Mesendoderm (in vitro differentiated cells): ENCODE data around the gene CIAO3.

Experiments used
- DNase-seq: peaks from one replicate; pipeline ENCODE4 v3.0.0; 2013
- H2AK5ac ChIP-seq: 2 replicates; pipeline ENCODE4 v1.6.1; 2013; ENCODE audit warnings: low read length, inconsistent platforms
- H2BK120ac ChIP-seq: 2 replicates; pipeline ENCODE4 v1.6.1; 2013; ENCODE audit warnings: low read depth, mild to moderate bottlenecking, low read length, moderate library complexity, mixed read lengths
- H2BK15ac ChIP-seq: replicated peaks from 2 replicates; pipeline ENCODE4 v1.6.1; 2013; ENCODE audit warnings: low read depth, mild to moderate bottlenecking, moderate library complexity
- H2BK5ac ChIP-seq: 2 replicates; pipeline ENCODE4 v1.6.1; 2013; ENCODE audit warnings: low read length, inconsistent platforms
- H3K18ac ChIP-seq: 2 replicates; pipeline ENCODE4 v1.6.1; 2013; ENCODE audit warnings: mild to moderate bottlenecking, low read length, mixed read lengths
- H3K23ac ChIP-seq: one replicate; pipeline ENCODE4 v1.6.1; 2013; ENCODE audit warnings: low read length
- H3K27ac ChIP-seq: 2 replicates; pipeline ENCODE4 v1.5.1; 2013; ENCODE audit warnings: low read depth, mild to moderate bottlenecking, inconsistent platforms, low read length, moderate library complexity
- H3K27me3 ChIP-seq: 2 replicates; pipeline ENCODE4 v1.6.1; 2013; ENCODE audit warnings: low read length, control low read depth, mild to moderate bottlenecking, inconsistent platforms; ENCODE audit not compliant: insufficient read depth, poor library complexity
- H3K36me3 ChIP-seq: 2 replicates; pipeline ENCODE4 v1.6.1; 2013; ENCODE audit warnings: low read length, inconsistent platforms; ENCODE audit not compliant: control insufficient read depth, insufficient read depth
- H3K4ac ChIP-seq: one replicate; pipeline ENCODE4 v1.6.1; 2013; ENCODE audit warnings: low read depth, mild to moderate bottlenecking, low read length, moderate library complexity
- H3K4me1 ChIP-seq: 2 replicates; pipeline ENCODE4 v1.6.1; 2013; ENCODE audit warnings: low read depth, low read length, inconsistent platforms; ENCODE audit not compliant: control insufficient read depth
- H3K4me2 ChIP-seq: 2 replicates; pipeline ENCODE4 v1.6.1; 2013; ENCODE audit warnings: low read length
- H3K4me3 ChIP-seq: 2 replicates; pipeline ENCODE4 v1.5.1; 2013; ENCODE audit warnings: mild to moderate bottlenecking, low read length
- H3K56ac ChIP-seq: one replicate; pipeline ENCODE4 v1.6.1; 2013; ENCODE audit warnings: low read length
- H3K79me1 ChIP-seq: 2 replicates; pipeline ENCODE4 v1.6.1; 2013; ENCODE audit warnings: low read length, inconsistent platforms
- H3K79me2 ChIP-seq: 2 replicates; pipeline ENCODE4 v1.6.1; 2013; ENCODE audit warnings: mild to moderate bottlenecking, low read length; ENCODE audit not compliant: control insufficient read depth, insufficient read depth
- H3K9ac ChIP-seq: 2 replicates; pipeline ENCODE4 v1.6.1; 2013; ENCODE audit warnings: low read length, inconsistent platforms
- H4K5ac ChIP-seq: one replicate; pipeline ENCODE4 v1.6.1; 2013; ENCODE audit warnings: low read length
- H4K8ac ChIP-seq: one replicate; pipeline ENCODE4 v1.6.1; 2013; ENCODE audit warnings: low read depth, mild to moderate bottlenecking, control low read depth, low read length, moderate library complexity
- WGBS: extraction: QIAGEN DNeasy Blood & Tissue Kit; methylation state at CpG from one replicate; pipeline ENCODE4 v1.1.7; 2013; ENCODE audit warnings: low lambda C conversion rate, missing lambda C conversion rate; ENCODE audit not compliant: insufficient coverage; ENCODE audit errors: extremely low coverage; 5-methylcytosine and 5-hydroxymethylcytosine counted together

Gene CIAO3

DNA sequence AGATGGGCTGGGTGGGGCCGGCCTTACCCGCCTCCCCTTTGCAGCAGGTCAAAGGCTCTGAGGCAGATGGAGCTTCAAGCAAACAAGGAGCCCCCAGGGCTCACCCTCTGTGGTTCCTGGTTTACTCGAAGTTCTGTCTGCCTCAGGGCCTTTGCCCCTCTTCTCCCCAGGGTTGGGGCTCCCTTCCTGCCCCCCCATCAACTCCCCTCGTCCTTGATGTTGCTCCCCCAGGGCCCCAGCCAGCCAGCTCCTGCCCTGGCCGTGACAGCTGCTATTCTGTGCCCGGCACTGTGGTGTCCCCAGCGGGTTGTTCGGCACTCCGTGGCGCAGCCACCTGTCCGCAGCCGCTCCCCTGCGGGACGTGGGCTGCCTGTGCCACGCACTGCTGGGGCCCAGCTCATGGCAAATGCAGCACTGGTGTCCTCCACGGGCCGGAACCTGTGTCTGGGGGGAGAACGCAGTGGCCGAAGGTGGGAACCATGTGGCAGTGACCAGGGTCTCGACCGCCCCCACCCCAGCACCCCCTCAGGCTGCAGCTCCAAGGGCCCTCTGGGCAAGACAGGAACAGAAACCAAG lies 30.2 kb downstream of the CIAO3 start:
- Histone ChIP-seq H3K27ac (no peak overlapping the region), H2BK15ac (no peak overlapping the region), H3K4ac (no peak overlapping the region), H3K4me2 (no peak overlapping the region), H2AK5ac (no peak overlapping the region), H3K18ac (no peak overlapping the region), H3K27me3 (peaks cover 16% of the 10 kb centered on the region), H3K79me2 (no peaks in the 10 kb centered on the region), H3K79me1 (no peaks in the 10 kb centered on the region), H4K5ac (no peak overlapping the region), H3K4me1 (no peaks in the 10 kb centered on the region), H3K23ac (no peak overlapping the region), H3K56ac (no peak overlapping the region), H2BK120ac (no peak overlapping the region), H4K8ac (no peak overlapping the region), H3K9ac (no peak overlapping the region), H2BK5ac (no peak overlapping the region), H3K4me3 (no peak overlapping the region), H3K36me3 (no peaks in the 10 kb centered on the region)
- WGBS, result no CpG with 5 or more reads among the region's 21 CpGs
- DNase-seq, result no peak

DNA sequence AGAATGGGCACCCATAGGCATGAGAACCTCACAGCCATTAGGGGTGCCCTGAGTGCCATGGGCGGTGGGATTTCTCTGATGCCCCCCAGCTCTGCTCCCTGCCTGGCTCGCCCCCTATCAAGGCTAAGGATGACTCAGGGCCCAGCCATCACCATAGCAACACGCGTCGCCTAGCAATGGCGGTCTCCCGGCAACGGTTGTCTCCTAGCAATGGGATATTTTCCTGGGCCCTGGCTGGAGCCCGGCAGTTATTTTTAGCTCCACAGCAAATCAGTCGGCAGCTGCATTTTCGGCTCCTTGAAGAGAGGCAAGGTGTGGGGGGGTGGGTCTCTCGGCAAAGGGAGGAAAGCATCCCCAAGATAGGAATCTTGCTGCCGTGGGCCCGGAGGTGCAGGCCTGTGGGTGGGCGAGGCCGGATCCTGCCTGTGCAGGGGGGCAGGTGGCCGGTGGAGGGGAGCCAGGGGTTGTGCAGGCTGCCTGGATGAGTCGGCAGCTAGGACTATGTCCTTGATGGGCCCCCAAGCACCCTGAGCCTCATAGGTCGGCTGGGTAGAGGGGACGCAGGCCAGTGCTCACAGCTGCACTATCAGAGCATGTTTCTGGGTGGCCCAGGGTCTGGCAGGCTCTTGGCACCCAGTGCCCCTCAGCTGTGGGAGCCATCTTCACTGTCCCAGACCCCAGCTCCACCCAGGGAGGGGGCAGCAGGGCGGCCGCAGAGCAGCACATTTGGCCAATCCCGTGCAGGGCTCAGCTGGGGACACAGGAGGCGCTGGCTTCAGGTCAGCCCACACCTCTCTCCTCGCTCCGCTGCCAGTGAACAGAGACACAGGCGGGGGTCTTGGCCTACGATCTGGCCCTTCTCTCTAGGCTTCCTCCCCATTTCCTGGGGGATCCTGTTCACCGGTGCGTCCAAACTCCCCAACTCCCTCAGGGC lies 31.0 kb downstream of the CIAO3 start:
- no peaks in the 10 kb centered on the region for H3K79me2 ChIP-seq
- H2BK120ac ChIP-seq, result no peak overlapping the region
- no peak overlapping the region for H3K27ac ChIP-seq
- H3K4ac ChIP-seq, result no peak overlapping the region
- no peak overlapping the region for H3K18ac ChIP-seq
- H3K9ac ChIP-seq, result no peak overlapping the region
- no peak overlapping the region for H3K4me2 ChIP-seq
- H4K5ac ChIP-seq, result no peak overlapping the region
- peaks cover 18% of the 10 kb centered on the region for H3K27me3 ChIP-seq
- H3K4me1 ChIP-seq, result no peaks in the 10 kb centered on the region
- H3K36me3 ChIP-seq, result no peaks in the 10 kb centered on the region
- H2BK5ac ChIP-seq, result no peak overlapping the region
- H2BK15ac ChIP-seq, result no peak overlapping the region
- no CpG with 5 or more reads among the region's 30 CpGs for WGBS
- no peak overlapping the region for H3K56ac ChIP-seq
- DNase-seq, result peak; percentile 89
- no peaks in the 10 kb centered on the region for H3K79me1 ChIP-seq
- H3K23ac ChIP-seq, result no peak overlapping the region
- no peak overlapping the region for H2AK5ac ChIP-seq
- no peak overlapping the region for H4K8ac ChIP-seq
- no peak overlapping the region for H3K4me3 ChIP-seq

DNA sequence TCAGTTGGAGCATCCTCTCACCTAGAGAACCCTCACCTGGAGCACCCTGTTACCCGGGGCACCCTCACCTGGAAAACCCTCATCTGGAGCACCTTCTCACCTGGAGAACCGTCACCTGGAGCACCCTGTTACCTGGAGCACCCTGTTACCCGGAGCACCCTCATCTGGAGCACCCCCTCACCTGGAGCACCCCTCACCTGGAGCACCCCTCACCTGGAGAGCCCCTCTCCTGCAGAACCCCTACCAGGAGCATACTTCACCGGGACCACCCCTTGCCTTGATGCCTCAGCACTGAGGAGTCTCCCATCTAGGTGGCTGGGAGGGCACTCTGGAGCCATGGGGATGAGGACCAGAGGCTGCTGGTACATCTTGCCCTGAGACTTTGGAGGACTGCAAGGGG lies 31.8 kb downstream of the CIAO3 start:
- Histone ChIP-seq H4K5ac (no peak overlapping the region), H3K4me2 (no peak overlapping the region), H3K4ac (no peak overlapping the region), H2BK5ac (no peak overlapping the region), H3K23ac (no peak overlapping the region), H3K36me3 (no peaks in the 10 kb centered on the region), H3K27ac (no peak overlapping the region), H3K79me1 (no peaks in the 10 kb centered on the region), H3K18ac (no peak overlapping the region), H3K4me1 (no peaks in the 10 kb centered on the region), H3K27me3 (peaks cover 21% of the 10 kb centered on the region), H3K4me3 (no peak overlapping the region), H2BK120ac (no peak overlapping the region), H2AK5ac (no peak overlapping the region), H4K8ac (no peak overlapping the region), H3K56ac (no peak overlapping the region), H2BK15ac (no peak overlapping the region), H3K79me2 (no peaks in the 10 kb centered on the region), H3K9ac (no peak overlapping the region)
- no peak for DNase-seq
- WGBS, result no CpG with 5 or more reads among the region's 4 CpGs

DNA sequence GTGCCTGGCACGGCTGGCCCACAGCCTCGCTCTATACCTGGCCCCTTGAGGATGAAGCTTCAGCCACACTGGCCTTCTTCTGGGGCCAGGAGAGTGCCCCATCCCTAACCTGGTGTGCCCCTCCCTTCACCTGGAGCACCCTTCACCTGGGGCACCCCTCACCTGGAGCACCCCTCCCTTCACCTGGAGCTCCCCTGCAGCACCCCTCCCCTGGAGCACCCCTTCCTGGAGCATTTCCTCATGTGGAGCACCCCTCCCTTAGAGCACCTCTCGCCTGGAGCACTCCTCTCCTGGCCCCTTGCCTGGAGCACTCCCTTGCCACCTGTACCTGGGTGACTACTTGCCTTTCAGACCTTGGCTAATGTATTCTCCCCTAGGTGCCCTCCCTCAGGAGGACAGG lies 32.8 kb downstream of the CIAO3 start:
- Histone ChIP-seq H3K27me3 (peaks cover 23% of the 10 kb centered on the region), H3K4me1 (no peaks in the 10 kb centered on the region)

DNA sequence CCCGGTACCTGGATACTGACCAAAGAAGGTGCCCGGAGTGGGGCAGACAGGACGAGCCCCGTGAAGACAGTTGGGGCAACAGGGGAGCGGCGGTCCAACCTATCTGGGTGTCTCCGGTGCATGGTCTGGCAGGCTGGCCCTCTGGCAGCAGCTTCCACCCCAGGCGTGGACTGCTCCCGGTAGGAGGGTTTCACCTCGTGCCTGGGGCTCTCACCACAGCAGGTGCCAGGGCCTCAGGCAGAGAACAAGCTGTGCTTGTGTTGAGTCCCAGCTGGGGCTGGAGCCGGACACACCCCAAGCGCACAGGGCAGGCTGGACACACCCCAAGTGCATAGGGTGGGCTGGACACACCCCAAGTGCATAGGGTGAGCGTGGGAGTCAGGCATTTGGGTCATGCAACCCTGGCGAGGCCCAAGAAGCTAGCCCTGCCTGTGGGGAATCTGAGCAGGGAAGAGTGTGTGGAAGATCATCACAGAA lies 33.7 kb downstream of the CIAO3 start:
- no peak overlapping the region for H3K56ac ChIP-seq
- no peak overlapping the region for H2BK15ac ChIP-seq
- no peaks in the 10 kb centered on the region for H3K36me3 ChIP-seq
- no peak overlapping the region for H3K18ac ChIP-seq
- DNase-seq, result no peak
- no peak overlapping the region for H2BK120ac ChIP-seq
- H3K4me2 ChIP-seq, result no peak overlapping the region
- no CpG with 5 or more reads among the region's 14 CpGs for WGBS
- H3K79me2 ChIP-seq, result no peaks in the 10 kb centered on the region
- H3K23ac ChIP-seq, result no peak overlapping the region
- no peak overlapping the region for H4K5ac ChIP-seq
- no peak overlapping the region for H3K4ac ChIP-seq
- H4K8ac ChIP-seq, result no peak overlapping the region
- H3K27ac ChIP-seq, result no peak overlapping the region
- H3K4me1 ChIP-seq, result no peaks in the 10 kb centered on the region
- no peak overlapping the region for H2BK5ac ChIP-seq
- H3K27me3 ChIP-seq, result peaks cover 27% of the 10 kb centered on the region
- H3K9ac ChIP-seq, result no peak overlapping the region
- no peak overlapping the region for H3K4me3 ChIP-seq
- no peak overlapping the region for H2AK5ac ChIP-seq
- no peaks in the 10 kb centered on the region for H3K79me1 ChIP-seq

More for the DNA sequence above, 32.8 kb downstream of the CIAO3 start:
- H4K5ac ChIP-seq, result no peak overlapping the region
- H4K8ac ChIP-seq, result no peak overlapping the region
- no peak overlapping the region for H3K56ac ChIP-seq
- H3K4me2 ChIP-seq, result no peak overlapping the region
- no peak overlapping the region for H2BK5ac ChIP-seq
- no peak overlapping the region for H2BK120ac ChIP-seq
- no peak overlapping the region for H3K27ac ChIP-seq
- no peaks in the 10 kb centered on the region for H3K36me3 ChIP-seq
- H3K4me3 ChIP-seq, result no peak overlapping the region
- H3K9ac ChIP-seq, result no peak overlapping the region
- H3K23ac ChIP-seq, result no peak overlapping the region
- no CpG with 5 or more reads among the region's 3 CpGs for WGBS
- H3K18ac ChIP-seq, result no peak overlapping the region
- no peak for DNase-seq
- no peaks in the 10 kb centered on the region for H3K79me1 ChIP-seq
- H3K79me2 ChIP-seq, result no peaks in the 10 kb centered on the region
- no peak overlapping the region for H3K4ac ChIP-seq
- H2BK15ac ChIP-seq, result no peak overlapping the region
- H2AK5ac ChIP-seq, result no peak overlapping the region
